ENCODE measurements around the gene MED12L. TPM values are rescaled to one million over a fixed set of nuclear protein-coding genes. Genes with fewer than 3 reads are reported as not detected.
A peak's percentile ranks its signal among the peaks of the same experiment; 100 is the strongest.

The MED12L gene
- total RNA-seq, 2 experiments from 2014 or later: 12.6 to 32.7 TPM

DNA sequence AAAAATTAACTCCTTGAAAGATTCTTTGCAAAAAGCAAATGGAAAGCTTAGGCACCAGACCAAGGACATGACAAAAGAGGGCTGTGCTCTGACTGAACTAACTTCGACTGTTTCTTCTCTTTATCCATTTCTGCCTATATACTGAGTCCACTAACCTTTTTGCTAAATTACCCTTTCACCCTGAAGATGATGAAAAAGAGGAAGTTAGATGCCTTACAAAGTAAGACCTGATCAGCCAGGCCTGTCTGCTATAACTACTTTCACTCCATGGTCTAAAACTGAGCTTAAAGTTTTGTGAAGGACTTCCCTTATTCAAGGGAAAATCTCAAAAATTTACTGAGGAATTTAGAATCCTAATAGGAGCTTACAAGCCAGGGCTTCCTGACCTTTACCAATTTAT, 381.6 kb downstream of the MED12L start:
- CTCF ChIA-PET (ENCODE audit: unreplicated experiment): interaction anchor here (0.9 kb wide), 1 partner anchor 98 kb away, joined by 3 read pairs; no protein-coding TSS in a partner anchor
- BruUV-seq (replicated peaks): no TSS peak
- intact Hi-C loops (cut with micrococcal nuclease; ENCODE audit: unreplicated experiment): loop anchor here (5.0 to 10.0 kb wide), 2 partner anchors 370 to 448 kb away; no protein-coding TSS in a partner anchor

GRCh38 chr3:151468284-151468917, 382.9 kb downstream of the MED12L start:
- TF ChIP-seq EZH2phosphoT487 (IDR thresholded peaks at IDR 0.05; ENCODE audit: borderline replicate concordance, low read depth, low read length) (no peak), CTCF (conservative IDR thresholded peaks at IDR 0.05; ENCODE audit: low read length) (peak; percentile 97)
- Histone ChIP-seq H3K4me2 (ENCODE audit: low read length) (no peak overlapping the region), H3K27ac (ENCODE audit: low read depth, low read length, poor library complexity, severe bottlenecking) (no peak overlapping the region), H3K4me1 (ENCODE audit: insufficient read depth, low read length, poor library complexity, severe bottlenecking) (no peaks in the 10 kb centered on the region), H3K9me3 (ENCODE audit: low read length) (no peaks in the 10 kb centered on the region), H3K4me3 (ENCODE audit: low read depth, low read length, poor library complexity, severe bottlenecking) (no peak overlapping the region), H2AFZ (ENCODE audit: low read length) (no peak overlapping the region), H3K9me2 (ENCODE audit: insufficient read depth, low read length) (no peaks in the 10 kb centered on the region), H3K36me3 (ENCODE audit: insufficient read depth, low read length) (no peaks in the 10 kb centered on the region), H4K20me1 (ENCODE audit: insufficient read depth, low read length) (no peaks in the 10 kb centered on the region), H3K79me2 (ENCODE audit: insufficient read depth, low read depth, low read length) (no peaks in the 10 kb centered on the region)
- intact Hi-C loops (cut with micrococcal nuclease; ENCODE audit: unreplicated experiment): loop anchor here (5.0 to 10.0 kb wide), 2 partner anchors 369 to 446 kb away; no protein-coding TSS in a partner anchor
- peak; percentile 60 for DNase-seq (ENCODE audit: low spot score)
- ChIA-PET CTCF (ENCODE audit: unreplicated experiment) (interaction anchor here (1.0 kb wide), 2 partner anchors 89 to 371 kb away, joined by 3 read pairs; no protein-coding TSS in a partner anchor), POLR2A (interaction anchor here (0.5 kb wide), 1 partner anchor 283 kb away, joined by 3 read pairs; no protein-coding TSS in a partner anchor)
- no TSS peak for BruUV-seq (replicated peaks)

More for the DNA sequence above, 381.6 kb downstream of the MED12L start:
- Histone ChIP-seq H2AFZ (ENCODE audit: low read length) (no peak overlapping the region), H3K4me2 (ENCODE audit: low read length) (no peak overlapping the region), H3K4me3 (ENCODE audit: low read depth, low read length, poor library complexity, severe bottlenecking) (no peak overlapping the region), H4K20me1 (ENCODE audit: insufficient read depth, low read length) (no peaks in the 10 kb centered on the region), H3K79me2 (ENCODE audit: insufficient read depth, low read depth, low read length) (no peaks in the 10 kb centered on the region), H3K36me3 (ENCODE audit: insufficient read depth, low read length) (no peaks in the 10 kb centered on the region), H3K9me3 (ENCODE audit: low read length) (no peaks in the 10 kb centered on the region), H3K9me2 (ENCODE audit: insufficient read depth, low read length) (no peaks in the 10 kb centered on the region), H3K4me1 (ENCODE audit: insufficient read depth, low read length, poor library complexity, severe bottlenecking) (no peaks in the 10 kb centered on the region), H3K27ac (ENCODE audit: low read depth, low read length, poor library complexity, severe bottlenecking) (no peak overlapping the region)
- DNase-seq (ENCODE audit: low spot score): peak; percentile 3
- POLR2A ChIA-PET: no interaction called here
- no peak for TF ChIP-seq EZH2phosphoT487 (IDR thresholded peaks at IDR 0.05; ENCODE audit: borderline replicate concordance, low read depth, low read length)
- no peak for TF ChIP-seq CTCF (conservative IDR thresholded peaks at IDR 0.05; ENCODE audit: low read length)

All from OCI-LY7 (cell line).